ENCODE results near the gene CAPN5. TPM values are rescaled to one million over a fixed set of nuclear protein-coding genes. Genes with fewer than 3 reads are reported as not detected.

CAPN5 gene
- total RNA-seq, 1 experiment from 2014 or later, result 0.68 TPM

- in situ Hi-C loops (cut with HindIII; ENCODE audit: low pct_unique_long_range_greater_than_20kb, low sequenced_read_pairs), result no loop called here
- no peak for DNase-seq (ENCODE audit: low read depth)
These were observed 36.5 kb downstream of the CAPN5 start for GRCh38 chr11:77103319-77103718.

GRCh38 chr11:77104727-77105126 is 38.0 kb downstream of the CAPN5 start:
- no peak for DNase-seq (ENCODE audit: low read depth)
- in situ Hi-C loops (cut with HindIII; ENCODE audit: low pct_unique_long_range_greater_than_20kb, low sequenced_read_pairs), result no loop called here

GRCh38 chr11:77106321-77106720 is 39.5 kb downstream of the CAPN5 start:
- in situ Hi-C loops (cut with HindIII; ENCODE audit: low pct_unique_long_range_greater_than_20kb, low sequenced_read_pairs), result no loop called here
- no peak for DNase-seq (ENCODE audit: low read depth)

GRCh38 chr11:77106759-77107158 is 40.0 kb downstream of the CAPN5 start:
- DNase-seq (ENCODE audit: low read depth), result no peak
- in situ Hi-C loops (cut with HindIII; ENCODE audit: low pct_unique_long_range_greater_than_20kb, low sequenced_read_pairs), result no loop called here

GRCh38 chr11:77107950-77108349 is 41.2 kb downstream of the CAPN5 start:
- in situ Hi-C loops (cut with HindIII; ENCODE audit: low pct_unique_long_range_greater_than_20kb, low sequenced_read_pairs), result no loop called here

GRCh38 chr11:77108436-77108835 is 41.7 kb downstream of the CAPN5 start:
- no peak for DNase-seq (ENCODE audit: low read depth)
- in situ Hi-C loops (cut with HindIII; ENCODE audit: low pct_unique_long_range_greater_than_20kb, low sequenced_read_pairs), result no loop called here

More at GRCh38 chr11:77107950-77108349, 41.2 kb downstream of the CAPN5 start:
- DNase-seq (ENCODE audit: low read depth), result peak; percentile 85

DNA sequence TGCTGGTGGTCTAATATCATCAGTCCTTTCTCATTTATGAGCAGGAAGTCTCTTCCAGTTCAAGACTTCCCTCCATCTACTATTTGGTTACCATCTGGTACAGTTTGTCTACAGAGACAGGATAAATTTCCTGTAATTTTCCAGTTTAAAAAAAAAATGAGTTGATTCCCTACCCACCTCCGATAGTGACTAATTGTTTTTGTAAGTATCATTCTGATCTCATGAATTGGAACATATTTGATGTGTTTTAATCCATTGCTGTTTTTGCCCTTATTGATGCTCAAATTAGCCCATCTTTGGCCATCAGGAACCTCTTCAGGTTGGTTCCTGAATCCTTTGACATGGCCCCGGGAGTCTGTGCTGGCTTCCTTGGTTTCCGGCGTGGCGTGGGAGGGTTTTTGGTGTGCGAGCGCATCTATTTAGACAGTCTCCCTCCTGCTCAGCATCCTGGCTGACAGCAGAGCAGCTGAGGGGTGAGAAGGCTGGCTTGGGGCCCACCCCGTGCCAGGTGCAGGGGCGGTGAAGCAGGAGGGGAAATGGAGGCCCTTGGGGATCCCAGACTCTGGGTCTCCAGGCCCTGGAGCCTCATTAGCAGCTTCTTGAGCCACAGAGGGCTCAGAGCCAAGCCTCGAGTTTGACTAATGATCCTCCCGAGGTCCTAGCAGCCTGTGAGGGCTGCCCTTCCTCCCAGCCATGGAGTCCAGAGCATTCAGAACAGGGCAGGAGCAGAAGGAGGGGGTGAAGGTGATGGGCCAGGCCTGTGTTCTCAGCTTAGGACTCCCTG is 42.7 kb downstream of the CAPN5 start:
- DNase-seq (ENCODE audit: low read depth), result no peak
- in situ Hi-C loops (cut with HindIII; ENCODE audit: low pct_unique_long_range_greater_than_20kb, low sequenced_read_pairs), result no loop called here

DNA sequence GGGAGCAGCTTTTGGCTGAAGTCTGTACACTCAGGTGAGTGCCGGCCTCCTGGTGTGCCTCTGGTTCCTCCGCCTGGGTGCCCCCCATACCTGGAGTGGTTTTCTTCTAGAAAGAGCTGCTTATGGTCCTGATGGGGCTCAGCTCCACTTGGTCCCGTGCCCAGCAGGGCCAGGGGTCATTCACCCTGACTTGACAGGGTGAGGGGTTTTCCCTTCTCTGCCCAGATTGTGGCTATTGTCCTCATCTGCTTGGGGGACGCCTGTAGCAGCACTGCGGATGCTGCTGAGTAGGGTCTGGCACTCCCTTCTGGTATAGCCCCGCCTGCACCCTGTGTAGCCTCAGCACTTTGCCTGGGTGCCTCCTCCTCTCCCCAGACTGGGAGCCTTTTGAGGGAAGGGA is 44.1 kb downstream of the CAPN5 start:
- in situ Hi-C loops (cut with HindIII; ENCODE audit: low pct_unique_long_range_greater_than_20kb, low sequenced_read_pairs), result no loop called here
- no peak for DNase-seq (ENCODE audit: low read depth)

DNA sequence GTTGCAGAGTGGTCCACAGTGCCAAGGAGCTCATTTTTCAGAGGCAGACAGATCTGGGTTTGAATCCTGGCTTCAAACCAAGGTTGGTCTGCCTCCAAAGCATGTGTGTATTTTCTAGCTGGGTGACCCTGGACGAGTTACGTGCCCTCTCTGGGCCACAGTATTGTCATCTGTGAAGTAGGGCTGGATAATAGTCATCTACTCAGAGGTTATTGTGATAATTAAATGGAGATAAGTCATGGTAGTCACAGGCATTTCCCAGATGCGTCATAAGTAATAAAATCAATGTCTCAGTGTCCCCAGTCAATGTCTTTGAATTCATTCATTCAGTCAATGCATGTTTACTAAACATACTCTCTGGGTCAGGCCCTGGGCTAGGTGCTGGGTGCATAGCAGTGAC is 44.5 kb downstream of the CAPN5 start:
- DNase-seq (ENCODE audit: low read depth), result no peak
- in situ Hi-C loops (cut with HindIII; ENCODE audit: low pct_unique_long_range_greater_than_20kb, low sequenced_read_pairs), result no loop called here

- in situ Hi-C loops (cut with HindIII; ENCODE audit: low pct_unique_long_range_greater_than_20kb, low sequenced_read_pairs), result no loop called here
These were observed 45.2 kb downstream of the CAPN5 start for GRCh38 chr11:77111946-77112345.

DNA sequence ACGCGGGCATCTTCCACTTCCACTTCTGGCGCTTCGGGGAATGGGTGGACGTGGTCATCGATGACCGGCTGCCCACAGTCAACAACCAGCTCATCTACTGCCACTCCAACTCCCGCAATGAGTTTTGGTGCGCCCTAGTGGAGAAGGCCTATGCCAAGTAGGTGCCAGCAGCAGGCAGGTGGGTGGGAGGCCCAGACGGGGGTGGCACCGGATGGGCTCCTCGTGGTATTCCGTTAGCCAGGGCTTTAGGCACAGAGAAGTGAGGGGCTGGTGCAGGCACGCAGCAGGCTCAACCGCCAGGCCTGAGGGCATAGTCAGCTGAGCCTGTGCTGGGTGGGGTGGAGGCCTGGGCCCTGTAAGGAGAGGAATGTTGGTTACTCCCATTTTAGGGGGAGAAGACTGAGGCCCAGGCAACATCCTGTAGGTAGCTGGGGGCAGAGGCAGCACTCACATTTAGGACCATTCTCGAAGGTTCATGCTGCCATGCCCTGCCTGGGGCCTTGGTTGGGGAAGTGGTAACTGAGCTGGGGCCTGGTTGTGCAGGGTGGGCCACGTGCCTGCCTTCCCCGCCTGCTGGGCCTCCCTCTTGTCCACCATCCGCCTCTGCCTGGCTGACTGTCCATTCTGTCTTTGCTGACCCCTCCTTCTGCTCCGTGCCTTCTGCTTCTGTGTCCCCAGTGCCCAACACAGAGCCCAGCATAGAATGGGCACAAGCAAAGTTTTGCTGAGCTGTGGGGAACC is 46.0 kb downstream of the CAPN5 start:
- in situ Hi-C loops (cut with HindIII; ENCODE audit: low pct_unique_long_range_greater_than_20kb, low sequenced_read_pairs), result no loop called here
- no peak for DNase-seq (ENCODE audit: low read depth)

More at GRCh38 chr11:77111946-77112345, 45.2 kb downstream of the CAPN5 start:
- DNase-seq (ENCODE audit: low read depth), result no peak

DNA sequence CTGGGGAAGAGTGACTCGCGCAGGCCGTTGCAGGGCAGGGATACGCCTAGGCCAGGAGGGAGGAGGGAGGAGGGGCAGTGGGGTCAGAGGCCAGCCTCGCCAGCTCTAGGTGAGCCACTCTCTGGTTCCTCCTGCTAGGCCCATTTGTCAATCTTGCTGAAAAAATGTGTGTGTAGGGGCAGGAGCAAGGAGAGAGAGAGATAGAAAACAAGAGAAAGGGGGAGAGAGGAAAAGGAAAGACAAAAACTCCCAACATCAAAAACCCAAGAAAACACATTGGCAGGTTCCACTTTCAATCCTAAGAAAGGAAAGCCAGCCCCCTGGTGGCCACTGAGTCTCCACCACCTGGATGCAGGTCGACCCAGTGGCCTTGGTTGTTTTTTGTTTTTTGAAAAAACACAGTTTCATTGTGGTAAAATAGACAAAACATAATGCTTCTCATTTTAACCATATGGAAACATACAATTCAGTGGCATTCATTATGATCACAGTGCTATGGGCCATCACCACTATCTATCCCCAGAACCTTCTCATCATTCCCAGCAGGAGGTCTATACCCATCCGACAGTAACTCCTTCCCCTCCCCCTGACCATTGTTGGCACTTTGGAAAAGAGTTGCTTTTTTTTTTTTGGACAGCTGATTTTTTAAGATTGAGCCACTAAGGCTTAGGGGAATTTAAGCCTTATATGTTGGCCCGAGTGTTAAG is 46.8 kb downstream of the CAPN5 start:
- DNase-seq (ENCODE audit: low read depth), result peak; percentile 31

GRCh38 chr11:77114089-77114463 is 47.3 kb downstream of the CAPN5 start:
- in situ Hi-C loops (cut with HindIII; ENCODE audit: low pct_unique_long_range_greater_than_20kb, low sequenced_read_pairs), result no loop called here
- DNase-seq (ENCODE audit: low read depth), result no peak

More for the DNA sequence above, 46.8 kb downstream of the CAPN5 start:
- in situ Hi-C loops (cut with HindIII; ENCODE audit: low pct_unique_long_range_greater_than_20kb, low sequenced_read_pairs), result no loop called here

GRCh38 chr11:77115181-77115611 is 48.4 kb downstream of the CAPN5 start:
- in situ Hi-C loops (cut with HindIII; ENCODE audit: low pct_unique_long_range_greater_than_20kb, low sequenced_read_pairs), result no loop called here
- DNase-seq (ENCODE audit: low read depth), result no peak

- in situ Hi-C loops (cut with HindIII; ENCODE audit: low pct_unique_long_range_greater_than_20kb, low sequenced_read_pairs), result no loop called here
These were observed 49.2 kb downstream of the CAPN5 start for GRCh38 chr11:77115956-77116355.

DNA sequence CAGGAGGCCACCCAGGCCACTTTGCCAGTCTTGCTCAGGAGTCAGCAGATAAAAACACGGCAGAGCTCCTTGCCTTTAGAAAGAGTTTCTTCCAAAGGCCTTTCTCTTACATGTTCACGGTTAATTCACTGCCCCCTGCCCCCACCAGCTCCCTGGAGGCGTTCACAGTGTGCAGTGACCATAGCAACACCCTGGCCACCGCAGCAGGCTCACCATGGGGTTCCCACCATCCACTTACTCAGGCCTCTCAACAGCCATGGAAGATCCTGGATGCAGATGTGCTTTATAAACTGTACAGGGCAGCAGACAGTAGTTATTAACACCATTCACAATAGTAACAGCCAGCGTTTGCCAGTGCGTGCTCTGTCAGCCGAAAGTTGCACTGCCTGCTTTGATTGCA is 50.7 kb downstream of the CAPN5 start:
- in situ Hi-C loops (cut with HindIII; ENCODE audit: low pct_unique_long_range_greater_than_20kb, low sequenced_read_pairs), result no loop called here
- DNase-seq (ENCODE audit: low read depth), result no peak

More at GRCh38 chr11:77115956-77116355, 49.2 kb downstream of the CAPN5 start:
- DNase-seq (ENCODE audit: low read depth), result no peak

DNA sequence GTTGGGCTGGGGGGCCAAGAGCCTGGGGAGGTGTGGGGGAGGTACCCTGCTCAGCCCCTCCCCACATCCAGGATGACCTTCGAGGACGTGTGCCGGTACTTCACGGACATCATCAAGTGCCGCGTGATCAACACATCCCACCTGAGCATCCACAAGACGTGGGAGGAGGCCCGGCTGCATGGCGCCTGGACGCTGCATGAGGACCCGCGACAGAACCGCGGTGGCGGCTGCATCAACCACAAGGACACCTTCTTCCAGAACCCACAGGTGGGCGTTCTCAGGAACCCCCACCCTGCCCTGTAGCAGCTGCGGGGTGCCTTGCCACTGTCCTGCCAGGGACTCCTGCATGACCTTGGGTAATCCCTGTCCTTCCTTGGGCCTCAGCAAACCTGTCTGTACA is 51.3 kb downstream of the CAPN5 start:
- DNase-seq (ENCODE audit: low read depth), result no peak
- in situ Hi-C loops (cut with HindIII; ENCODE audit: low pct_unique_long_range_greater_than_20kb, low sequenced_read_pairs), result no loop called here

DNA sequence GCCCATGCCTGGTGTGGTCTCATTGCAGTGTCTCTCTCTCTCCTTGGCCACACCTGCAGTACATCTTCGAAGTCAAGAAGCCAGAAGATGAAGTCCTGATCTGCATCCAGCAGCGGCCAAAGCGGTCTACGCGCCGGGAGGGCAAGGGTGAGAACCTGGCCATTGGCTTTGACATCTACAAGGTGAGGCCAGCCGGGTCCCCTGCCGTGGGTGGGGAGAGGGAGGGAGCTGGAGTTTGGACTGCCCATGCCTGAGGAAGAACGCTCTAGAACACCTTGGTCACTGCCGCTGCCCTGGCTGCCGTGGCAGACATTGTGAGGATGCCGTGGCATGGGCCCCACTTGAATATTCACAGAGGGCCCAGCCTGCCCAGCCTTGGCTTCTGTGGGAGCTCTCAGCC is 52.2 kb downstream of the CAPN5 start:
- in situ Hi-C loops (cut with HindIII; ENCODE audit: low pct_unique_long_range_greater_than_20kb, low sequenced_read_pairs), result no loop called here
- no peak for DNase-seq (ENCODE audit: low read depth)

DNA sequence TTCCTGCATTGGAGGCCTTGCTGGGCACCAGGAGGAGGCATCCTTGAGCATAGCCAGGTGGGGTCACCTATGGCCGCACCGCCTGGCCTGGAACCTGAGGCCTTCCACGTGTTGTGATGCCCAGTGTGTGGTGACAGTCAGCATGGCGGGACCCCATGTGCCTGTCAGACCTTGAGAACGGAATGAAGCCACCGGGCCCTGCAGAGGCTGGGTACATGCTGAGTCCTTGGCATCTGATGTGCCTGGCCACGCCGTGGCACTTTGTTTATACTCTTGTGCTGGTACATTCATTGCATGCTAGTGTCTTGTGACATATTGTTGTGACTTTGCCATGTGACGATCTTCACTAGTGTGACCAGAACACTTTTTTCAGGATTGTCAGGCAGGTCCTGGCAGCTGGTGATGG is 52.8 kb downstream of the CAPN5 start:
- in situ Hi-C loops (cut with HindIII; ENCODE audit: low pct_unique_long_range_greater_than_20kb, low sequenced_read_pairs), result no loop called here

More for the DNA sequence above, 52.8 kb downstream of the CAPN5 start:
- no peak for DNase-seq (ENCODE audit: low read depth)

Measured in Caki2 (cell line).